Gastrocnemius medialis (tissue), 4 donors: Measurements from ENCODE around the gene STK11IP.

ENCODE experiments used
- POLR2A ChIP-seq, 2 donors: fragments of 450-650 bp; IDR thresholded peaks; one replicate each; pipeline ENCODE4 v1.6.1; 2017; ENCODE audit warnings: antibody characterized with exemption in 2 of 2, mild to moderate bottlenecking in 2 of 2, moderate library complexity in 2 of 2
- TF ChIP-seq, protein P1 (sequence below), 5 experiments: fragments of 450-650 bp in 3 of 5; fragments of 200-600 bp in 2 of 5; sonication (generic) in 2 of 5; IDR thresholded peaks in 4 of 5; conservative IDR thresholded peaks in 1 of 5; 1 replicate in 4 of 5; 2 replicates in 1 of 5; pipeline ENCODE4 v1.5.1; 2016 to 2019; ENCODE audit warnings: antibody characterized with exemption in 5 of 5, mild to moderate bottlenecking in 3 of 5, moderate library complexity in 3 of 5

DNA sequence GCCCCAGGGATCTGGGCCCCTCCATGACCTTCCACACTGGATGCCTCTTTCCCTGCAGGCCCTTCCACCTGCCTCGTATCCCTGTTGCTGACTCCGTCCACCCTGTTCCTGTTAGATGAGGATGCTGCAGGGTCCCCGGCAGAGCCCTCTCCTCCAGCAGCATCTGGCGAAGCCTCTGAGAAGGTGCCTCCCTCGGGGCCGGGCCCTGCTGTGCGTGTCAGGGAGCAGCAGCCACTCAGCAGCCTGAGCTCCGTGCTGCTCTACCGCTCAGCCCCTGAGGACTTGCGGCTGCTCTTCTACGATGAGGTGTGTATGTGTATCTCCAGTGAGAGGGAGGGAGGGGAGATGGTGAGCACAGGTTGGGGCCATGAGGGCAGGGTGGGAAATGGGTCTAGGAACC is 17.4 kb downstream of the STK11IP start:
- TF ChIP-seq POLR2A (IDR thresholded peaks at IDR 0.05): no peak
- TF ChIP-seq, protein P1, sequence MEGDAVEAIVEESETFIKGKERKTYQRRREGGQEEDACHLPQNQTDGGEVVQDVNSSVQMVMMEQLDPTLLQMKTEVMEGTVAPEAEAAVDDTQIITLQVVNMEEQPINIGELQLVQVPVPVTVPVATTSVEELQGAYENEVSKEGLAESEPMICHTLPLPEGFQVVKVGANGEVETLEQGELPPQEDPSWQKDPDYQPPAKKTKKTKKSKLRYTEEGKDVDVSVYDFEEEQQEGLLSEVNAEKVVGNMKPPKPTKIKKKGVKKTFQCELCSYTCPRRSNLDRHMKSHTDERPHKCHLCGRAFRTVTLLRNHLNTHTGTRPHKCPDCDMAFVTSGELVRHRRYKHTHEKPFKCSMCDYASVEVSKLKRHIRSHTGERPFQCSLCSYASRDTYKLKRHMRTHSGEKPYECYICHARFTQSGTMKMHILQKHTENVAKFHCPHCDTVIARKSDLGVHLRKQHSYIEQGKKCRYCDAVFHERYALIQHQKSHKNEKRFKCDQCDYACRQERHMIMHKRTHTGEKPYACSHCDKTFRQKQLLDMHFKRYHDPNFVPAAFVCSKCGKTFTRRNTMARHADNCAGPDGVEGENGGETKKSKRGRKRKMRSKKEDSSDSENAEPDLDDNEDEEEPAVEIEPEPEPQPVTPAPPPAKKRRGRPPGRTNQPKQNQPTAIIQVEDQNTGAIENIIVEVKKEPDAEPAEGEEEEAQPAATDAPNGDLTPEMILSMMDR (IDR thresholded peaks at IDR 0.05 in 4 of 5, conservative IDR thresholded peaks at IDR 0.05 in 1 of 5): no peak
